Progenitor cell of endocrine pancreas (in vitro differentiated cells): ENCODE measurements around the gene GAB2. TPM values are rescaled to one million over a fixed set of nuclear protein-coding genes. Genes with fewer than 3 reads are reported as not detected.
"Not testable (repeated sequence)": the region's sequence is repeated elsewhere in the genome, so short reads cannot be mapped to it uniquely, and the experiment has no call there.

Experiments
- DNase-seq: peaks from one replicate; pipeline ENCODE4 v3.0.0; 2021; ENCODE audit warnings: low spot score; ENCODE audit not compliant: unreplicated experiment
- H3K27ac Mint-ChIP-seq: 2 replicates; pipeline ENCODE4 v1.8.0; 2021; ENCODE audit warnings: mild to moderate bottlenecking, moderate library complexity, mixed read lengths
- H3K27me3 Mint-ChIP-seq: 2 replicates; pipeline ENCODE4 v1.8.0; 2021; ENCODE audit warnings: mixed read lengths
- H3K36me3 Mint-ChIP-seq: 2 replicates; pipeline ENCODE4 v1.8.0; 2022; ENCODE audit warnings: mixed read lengths; ENCODE audit not compliant: insufficient read depth
- H3K4me1 Mint-ChIP-seq: 2 replicates; pipeline ENCODE4 v1.8.0; 2021; ENCODE audit warnings: low read depth, mixed read lengths
- H3K4me3 Mint-ChIP-seq: 2 replicates; pipeline ENCODE4 v1.8.0; 2021; ENCODE audit warnings: low read depth, mild to moderate bottlenecking, moderate library complexity, mixed read lengths
- H3K9me3 Mint-ChIP-seq: 2 replicates; pipeline ENCODE4 v1.8.0; 2021; ENCODE audit warnings: low read depth, mixed read lengths
- total RNA-seq: library from RNA; stranded (reverse); gene quantifications from 2 replicates; pipeline ENCODE4 v1.2.1, GENCODE V29; 2021
- TF ChIP-seq, protein P1 (sequence below): fragments of 200-600 bp; sonication (generic); IDR thresholded peaks from one replicate; pipeline ENCODE4 v1.5.0; 2021; ENCODE audit warnings: antibody characterized with exemption, mild to moderate bottlenecking; ENCODE audit not compliant: unreplicated experiment

The GAB2 gene
- total RNA-seq, 1 donor from 2014 or later, result 37.6 TPM

DNA sequence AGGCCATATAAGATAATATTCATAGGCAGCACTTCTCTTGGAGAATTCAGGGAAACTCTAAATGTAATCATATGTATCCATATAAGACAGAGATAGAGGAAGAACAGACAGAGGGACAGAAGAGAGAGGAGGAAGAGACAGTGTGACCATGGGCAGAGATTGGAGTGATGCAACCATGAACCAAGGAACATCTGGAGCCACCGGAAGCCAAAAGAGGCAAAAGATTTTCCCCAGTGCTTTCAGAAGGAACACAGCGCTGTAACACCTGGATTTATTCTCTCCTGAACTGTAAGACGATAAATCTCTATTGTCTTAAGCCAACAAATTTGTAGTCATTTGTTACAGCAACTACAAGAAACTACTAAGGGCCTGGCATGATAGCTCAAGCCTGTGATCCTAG, 57.7 kb downstream of the GAB2 start:
- TF ChIP-seq, protein P1, sequence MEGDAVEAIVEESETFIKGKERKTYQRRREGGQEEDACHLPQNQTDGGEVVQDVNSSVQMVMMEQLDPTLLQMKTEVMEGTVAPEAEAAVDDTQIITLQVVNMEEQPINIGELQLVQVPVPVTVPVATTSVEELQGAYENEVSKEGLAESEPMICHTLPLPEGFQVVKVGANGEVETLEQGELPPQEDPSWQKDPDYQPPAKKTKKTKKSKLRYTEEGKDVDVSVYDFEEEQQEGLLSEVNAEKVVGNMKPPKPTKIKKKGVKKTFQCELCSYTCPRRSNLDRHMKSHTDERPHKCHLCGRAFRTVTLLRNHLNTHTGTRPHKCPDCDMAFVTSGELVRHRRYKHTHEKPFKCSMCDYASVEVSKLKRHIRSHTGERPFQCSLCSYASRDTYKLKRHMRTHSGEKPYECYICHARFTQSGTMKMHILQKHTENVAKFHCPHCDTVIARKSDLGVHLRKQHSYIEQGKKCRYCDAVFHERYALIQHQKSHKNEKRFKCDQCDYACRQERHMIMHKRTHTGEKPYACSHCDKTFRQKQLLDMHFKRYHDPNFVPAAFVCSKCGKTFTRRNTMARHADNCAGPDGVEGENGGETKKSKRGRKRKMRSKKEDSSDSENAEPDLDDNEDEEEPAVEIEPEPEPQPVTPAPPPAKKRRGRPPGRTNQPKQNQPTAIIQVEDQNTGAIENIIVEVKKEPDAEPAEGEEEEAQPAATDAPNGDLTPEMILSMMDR, result no peak
- Mint-ChIP-seq H3K27ac (no peak overlapping the region), H3K4me3 (no peak overlapping the region), H3K9me3 (peaks cover 3% of the 10 kb centered on the region), H3K27me3 (no peaks in the 10 kb centered on the region), H3K36me3 (peaks cover 8% of the 10 kb centered on the region), H3K4me1 (peaks cover 3% of the 10 kb centered on the region)
- no peak for DNase-seq

DNA sequence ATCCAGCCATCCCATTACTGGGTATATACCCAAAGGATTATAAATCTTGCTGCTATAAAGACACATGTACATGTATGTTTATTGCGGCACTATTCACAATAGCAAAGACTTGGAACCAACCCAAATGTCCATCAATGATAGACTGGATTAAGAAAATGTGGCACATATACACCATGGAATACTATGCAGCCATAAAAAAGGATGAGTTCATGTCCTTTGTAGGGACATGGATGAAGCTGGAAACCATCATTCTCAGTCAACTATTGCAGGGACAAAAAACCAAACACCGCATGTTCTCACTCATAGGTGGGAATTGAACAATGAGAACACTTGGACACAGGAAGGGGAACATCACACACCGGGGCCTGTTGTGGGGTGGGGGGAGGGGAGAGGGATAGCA, 59.7 kb downstream of the GAB2 start:
- not testable (repeated sequence) for H3K27me3 Mint-ChIP-seq, H3K4me1 Mint-ChIP-seq, H3K9me3 Mint-ChIP-seq, H3K4me3 Mint-ChIP-seq, H3K27ac Mint-ChIP-seq, H3K36me3 Mint-ChIP-seq, DNase-seq

DNA sequence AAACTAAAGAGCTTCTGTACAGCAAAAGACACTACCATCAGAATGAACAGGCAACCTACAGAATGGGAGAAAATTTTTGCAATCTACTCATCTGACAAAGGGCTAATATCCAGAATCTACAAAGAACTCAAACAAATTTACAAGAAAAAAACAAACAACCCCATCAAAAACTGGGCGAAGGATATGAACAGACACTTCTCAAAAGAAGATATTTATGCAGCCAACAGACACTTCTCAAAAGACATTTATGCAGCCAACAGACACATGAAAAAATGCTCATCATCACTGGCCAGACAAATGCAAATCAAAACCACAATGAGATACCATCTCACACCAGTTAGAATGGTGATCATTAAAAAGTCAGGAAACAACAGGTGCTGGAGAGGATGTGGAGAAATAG, 60.2 kb downstream of the GAB2 start:
- H3K4me3 Mint-ChIP-seq, H3K27ac Mint-ChIP-seq, DNase-seq, H3K9me3 Mint-ChIP-seq, H3K36me3 Mint-ChIP-seq, H3K4me1 Mint-ChIP-seq, H3K27me3 Mint-ChIP-seq: not testable (repeated sequence)

DNA sequence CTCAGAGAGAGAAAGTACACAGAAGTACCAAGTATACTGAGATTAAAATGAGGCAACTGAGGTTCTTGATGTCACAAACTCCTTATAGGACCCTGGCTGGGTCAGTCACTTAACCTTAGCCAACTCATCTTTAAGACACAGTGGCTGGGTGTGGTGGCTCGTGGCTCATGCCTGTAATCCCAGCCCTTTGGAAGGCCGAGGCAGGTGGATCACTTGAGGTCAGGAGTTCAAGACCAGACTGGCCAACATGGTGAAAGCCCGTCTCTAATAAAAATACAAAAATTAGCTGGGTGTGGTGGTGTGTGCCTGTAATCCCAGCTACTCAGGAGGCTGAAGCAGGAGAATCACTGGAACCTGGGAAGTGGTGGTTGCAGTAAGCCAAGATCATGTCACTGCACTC, 61.9 kb downstream of the GAB2 start:
- not testable (repeated sequence) for H3K27me3 Mint-ChIP-seq, DNase-seq, H3K4me3 Mint-ChIP-seq, H3K9me3 Mint-ChIP-seq, H3K36me3 Mint-ChIP-seq, H3K27ac Mint-ChIP-seq, H3K4me1 Mint-ChIP-seq

DNA sequence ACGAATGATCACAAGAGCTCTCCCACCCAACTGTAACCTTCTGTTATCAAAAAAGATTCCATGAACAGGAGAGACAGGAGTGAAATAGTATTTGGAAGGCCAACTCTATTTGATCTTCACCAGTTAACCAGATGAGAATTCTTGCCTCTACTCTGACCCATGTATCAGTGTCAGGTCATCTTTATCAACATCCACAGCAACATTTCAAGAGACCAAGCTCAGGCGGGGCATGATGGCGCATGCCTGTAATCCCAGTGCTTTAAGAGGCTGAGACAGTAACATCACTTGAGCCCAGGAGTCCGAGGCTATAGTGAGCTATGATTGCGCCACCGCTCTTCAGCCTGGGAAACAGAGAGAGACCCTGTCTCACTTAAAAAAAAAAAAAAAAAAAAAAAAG, 62.3 kb downstream of the GAB2 start:
- H3K4me1 Mint-ChIP-seq, result peaks cover 5% of the 10 kb centered on the region
- no peak overlapping the region for H3K27ac Mint-ChIP-seq
- no peak overlapping the region for H3K4me3 Mint-ChIP-seq
- no peaks in the 10 kb centered on the region for H3K27me3 Mint-ChIP-seq
- TF ChIP-seq, protein P1, result no peak
- DNase-seq, result no peak
- H3K36me3 Mint-ChIP-seq, result peaks cover 8% of the 10 kb centered on the region
- peaks cover 3% of the 10 kb centered on the region for H3K9me3 Mint-ChIP-seq

DNA sequence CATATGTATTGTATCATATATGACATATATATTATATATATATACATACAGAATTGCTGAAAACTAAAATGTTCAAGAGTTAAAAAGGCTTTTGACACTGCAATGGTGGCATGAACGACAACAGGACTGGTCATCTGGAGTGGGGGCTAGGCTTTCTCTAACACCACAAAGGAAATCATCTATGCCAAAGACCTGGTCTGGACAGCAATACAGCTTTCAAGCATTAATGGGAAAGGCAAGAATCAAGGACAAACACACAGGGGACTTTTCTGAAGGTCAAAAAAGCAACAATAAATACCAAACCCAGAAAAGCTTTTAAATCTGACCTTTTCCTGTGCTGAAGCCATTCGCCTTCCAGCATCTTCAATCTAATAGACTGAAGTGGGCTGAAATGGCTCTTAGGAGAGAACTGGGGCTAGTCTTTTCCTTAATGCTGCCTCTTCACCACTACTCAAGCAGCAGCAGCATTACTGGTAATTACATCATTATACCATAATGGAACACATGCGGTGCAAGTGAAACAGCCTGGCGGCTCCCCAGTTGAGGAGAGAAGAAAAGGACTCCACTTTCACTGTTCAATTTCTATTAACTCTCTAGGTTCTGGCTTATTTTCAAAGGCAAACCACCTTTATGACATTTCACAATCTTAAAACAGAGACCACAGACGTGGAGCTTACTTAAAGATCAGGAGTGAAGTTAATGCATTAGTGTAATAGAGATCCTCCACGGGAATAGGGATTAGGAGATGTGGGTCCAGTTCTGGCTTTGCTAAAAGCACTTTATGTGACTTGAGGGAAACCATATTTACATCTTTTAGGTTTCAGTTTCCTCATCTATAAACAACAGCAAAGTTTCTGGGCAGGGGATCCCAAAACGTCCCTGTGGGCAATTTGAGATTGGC, 63.0 kb downstream of the GAB2 start:
- Mint-ChIP-seq H3K4me3 (no peak overlapping the region), H3K36me3 (peaks cover 8% of the 10 kb centered on the region), H3K9me3 (peaks cover 3% of the 10 kb centered on the region), H3K27ac (no peak overlapping the region), H3K4me1 (peaks cover 11% of the 10 kb centered on the region), H3K27me3 (no peaks in the 10 kb centered on the region)
- TF ChIP-seq, protein P1, result no peak
- DNase-seq, result no peak
